Activated T-cell treated with anti-CD3 and anti-CD28 coated beads, Interleukin-2, amount 50 U/mL, for 4 hours (primary cell): ENCODE results near the gene SLC4A7. TPM values are rescaled to one million over a fixed set of nuclear protein-coding genes. Genes with fewer than 3 reads are reported as not detected.
"Not testable (repeated sequence)": the region's sequence is repeated elsewhere in the genome, so short reads cannot be mapped to it uniquely, and the experiment has no call there.

Source experiments
- ATAC-seq, 2 donors: fragments of 200-7000 bp; cut with Tn5 transposase; one replicate each; pipeline ENCODE4 v1.10.0; 2021
- DNase-seq: peaks from one replicate; pipeline ENCODE4 v3.0.0-alpha.2; 2020
- H3K27me3 Mint-ChIP-seq: one replicate; pipeline ENCODE4 v1.8.0; 2021; ENCODE audit warnings: low read depth, mixed read lengths
- H3K36me3 Mint-ChIP-seq: one replicate; pipeline ENCODE4 v1.8.0; 2022; ENCODE audit warnings: mixed read lengths; ENCODE audit not compliant: insufficient read depth
- H3K4me1 Mint-ChIP-seq: one replicate; pipeline ENCODE4 v1.8.0; 2021; ENCODE audit warnings: low read depth, mixed read lengths
- H3K4me3 Mint-ChIP-seq: one replicate; pipeline ENCODE4 v1.8.0; 2021; ENCODE audit warnings: mild to moderate bottlenecking, moderate library complexity, mixed read lengths
- H3K9me3 Mint-ChIP-seq: one replicate; pipeline ENCODE4 v1.8.0; 2021; ENCODE audit warnings: mixed read lengths
- total RNA-seq, 3 donors: library from RNA; stranded (reverse); gene quantifications; one replicate each; pipeline ENCODE4 v1.2.1, GENCODE V29; 2021

SLC4A7 gene
- total RNA-seq, 3 donors from 2014 or later = 31.0 to 35.4 (median 31.9) TPM

GRCh38 chr3:27428446-27428845 lies 55.7 kb downstream of the SLC4A7 start:
- Mint-ChIP-seq H3K4me1 (no peaks in the 10 kb centered on the region), H3K27me3 (no peaks in the 10 kb centered on the region), H3K4me3 (no peak overlapping the region), H3K36me3 (peaks cover 39% of the 10 kb centered on the region), H3K9me3 (no peaks in the 10 kb centered on the region)
- no peak for DNase-seq
- ATAC-seq = no peak

GRCh38 chr3:27426926-27427325 lies 57.3 kb downstream of the SLC4A7 start:
- DNase-seq (no peak), ATAC-seq (no peak)
- no peaks in the 10 kb centered on the region for H3K9me3 Mint-ChIP-seq
- H3K27me3 Mint-ChIP-seq = no peaks in the 10 kb centered on the region
- peaks cover 31% of the 10 kb centered on the region for H3K36me3 Mint-ChIP-seq
- H3K4me3 Mint-ChIP-seq = no peak overlapping the region
- no peaks in the 10 kb centered on the region for H3K4me1 Mint-ChIP-seq

GRCh38 chr3:27425896-27426565 lies 58.2 kb downstream of the SLC4A7 start:
- ATAC-seq (no peak), DNase-seq (no peak)
- no peaks in the 10 kb centered on the region for H3K4me1 Mint-ChIP-seq
- H3K36me3 Mint-ChIP-seq = peaks cover 24% of the 10 kb centered on the region
- no peaks in the 10 kb centered on the region for H3K9me3 Mint-ChIP-seq
- H3K4me3 Mint-ChIP-seq = no peak overlapping the region
- no peaks in the 10 kb centered on the region for H3K27me3 Mint-ChIP-seq

GRCh38 chr3:27424812-27425521 lies 59.2 kb downstream of the SLC4A7 start:
- not testable (repeated sequence) for H3K4me1 Mint-ChIP-seq, DNase-seq, H3K4me3 Mint-ChIP-seq, H3K27me3 Mint-ChIP-seq, H3K9me3 Mint-ChIP-seq, ATAC-seq
- peaks cover 24% of the 10 kb centered on the region for H3K36me3 Mint-ChIP-seq

GRCh38 chr3:27423463-27423862 lies 60.7 kb downstream of the SLC4A7 start:
- no peak for ATAC-seq
- Mint-ChIP-seq H3K4me1 (no peaks in the 10 kb centered on the region), H3K36me3 (peaks cover 26% of the 10 kb centered on the region), H3K4me3 (no peak overlapping the region), H3K27me3 (no peaks in the 10 kb centered on the region), H3K9me3 (no peaks in the 10 kb centered on the region)
- no peak for DNase-seq

- H3K36me3 Mint-ChIP-seq = peaks cover 26% of the 10 kb centered on the region
- ATAC-seq = no peak
Observed at GRCh38 chr3:27422617-27423016, 61.6 kb downstream of the SLC4A7 start.

GRCh38 chr3:27415202-27415601 lies 69.0 kb downstream of the SLC4A7 start:
- Mint-ChIP-seq H3K27me3 (no peaks in the 10 kb centered on the region), H3K4me1 (no peaks in the 10 kb centered on the region), H3K36me3 (peaks cover 34% of the 10 kb centered on the region), H3K4me3 (no peak overlapping the region), H3K9me3 (no peaks in the 10 kb centered on the region)
- no peak for ATAC-seq
- DNase-seq = no peak

More at GRCh38 chr3:27422617-27423016, 61.6 kb downstream of the SLC4A7 start:
- H3K9me3 Mint-ChIP-seq = no peaks in the 10 kb centered on the region
- no peaks in the 10 kb centered on the region for H3K27me3 Mint-ChIP-seq
- DNase-seq = no peak
- no peak overlapping the region for H3K4me3 Mint-ChIP-seq
- no peaks in the 10 kb centered on the region for H3K4me1 Mint-ChIP-seq

GRCh38 chr3:27392950-27393679 lies 91.1 kb downstream of the SLC4A7 start:
- H3K36me3 Mint-ChIP-seq = peaks cover 34% of the 10 kb centered on the region
- H3K4me3 Mint-ChIP-seq = no peak overlapping the region
- H3K27me3 Mint-ChIP-seq = no peaks in the 10 kb centered on the region
- DNase-seq = no peak
- no peaks in the 10 kb centered on the region for H3K9me3 Mint-ChIP-seq
- ATAC-seq = no peak
- no peaks in the 10 kb centered on the region for H3K4me1 Mint-ChIP-seq

GRCh38 chr3:27392414-27392813 lies 91.8 kb downstream of the SLC4A7 start:
- not testable (repeated sequence) for H3K27me3 Mint-ChIP-seq, H3K4me3 Mint-ChIP-seq, ATAC-seq, H3K4me1 Mint-ChIP-seq, DNase-seq, H3K9me3 Mint-ChIP-seq
- H3K36me3 Mint-ChIP-seq = peaks cover 34% of the 10 kb centered on the region

GRCh38 chr3:27391796-27392195 lies 92.4 kb downstream of the SLC4A7 start:
- ATAC-seq (no peak), DNase-seq (no peak)
- no peaks in the 10 kb centered on the region for H3K4me1 Mint-ChIP-seq
- peaks cover 32% of the 10 kb centered on the region for H3K36me3 Mint-ChIP-seq
- no peaks in the 10 kb centered on the region for H3K27me3 Mint-ChIP-seq
- H3K9me3 Mint-ChIP-seq = no peaks in the 10 kb centered on the region
- H3K4me3 Mint-ChIP-seq = no peak overlapping the region

GRCh38 chr3:27387625-27388024 lies 96.6 kb downstream of the SLC4A7 start:
- Mint-ChIP-seq H3K36me3 (peaks cover 42% of the 10 kb centered on the region), H3K4me1 (no peaks in the 10 kb centered on the region), H3K4me3 (no peak overlapping the region), H3K9me3 (no peaks in the 10 kb centered on the region), H3K27me3 (no peaks in the 10 kb centered on the region)
- ATAC-seq (no peak), DNase-seq (no peak)

GRCh38 chr3:27385504-27385903 lies 98.7 kb downstream of the SLC4A7 start:
- DNase-seq (no peak), ATAC-seq (no peak)
- H3K4me3 Mint-ChIP-seq = no peak overlapping the region
- H3K4me1 Mint-ChIP-seq = no peaks in the 10 kb centered on the region
- H3K27me3 Mint-ChIP-seq = no peaks in the 10 kb centered on the region
- H3K36me3 Mint-ChIP-seq = peaks cover 34% of the 10 kb centered on the region
- no peaks in the 10 kb centered on the region for H3K9me3 Mint-ChIP-seq

- H3K4me1 Mint-ChIP-seq = no peaks in the 10 kb centered on the region
- ATAC-seq (no peak), DNase-seq (no peak)
- H3K4me3 Mint-ChIP-seq = no peak overlapping the region
- H3K36me3 Mint-ChIP-seq = peaks cover 34% of the 10 kb centered on the region
- no peaks in the 10 kb centered on the region for H3K9me3 Mint-ChIP-seq
- H3K27me3 Mint-ChIP-seq = no peaks in the 10 kb centered on the region
Observed at GRCh38 chr3:27384191-27384590, 100.0 kb downstream of the SLC4A7 start.

- Mint-ChIP-seq H3K9me3 (no peaks in the 10 kb centered on the region), H3K4me1 (peaks cover 4% of the 10 kb centered on the region), H3K36me3 (peaks cover 27% of the 10 kb centered on the region), H3K27me3 (no peaks in the 10 kb centered on the region), H3K4me3 (no peak overlapping the region)
- no peak for ATAC-seq
- no peak for DNase-seq
Observed at GRCh38 chr3:27380433-27381357, 103.5 kb downstream of the SLC4A7 start.
